OCI-LY7 (cell line): Measurements from ENCODE around the gene RRAD. TPM values are rescaled to one million over a fixed set of nuclear protein-coding genes. Genes with fewer than 3 reads are reported as not detected.

ENCODE experiments used
- BruUV-seq: library from RNA; stranded (reverse); fragments of 400-500 nt; replicated peaks from 2 replicates; lab custom pipeline; 2021; lab: Mats Ljungman, UMichigan
- CTCF ChIA-PET: fragments of 300-600 bp; sonication (Branson Sonifier 250); formaldehyde crosslinking; loops from one replicate; lab custom pipeline; 2022; ENCODE audit warnings: antibody characterized with exemption; ENCODE audit not compliant: unreplicated experiment; lab: Charles Lee
- POLR2A ChIA-PET: fragments of 300-600 bp; sonication (Branson Sonifier 250); formaldehyde crosslinking; loops from one replicate; lab custom pipeline; 2022; ENCODE audit warnings: antibody characterized with exemption; lab: Charles Lee
- DNase-seq: peaks from one replicate; pipeline ENCODE4 v3.0.0-alpha.2; 2015; ENCODE audit warnings: low spot score
- H2AFZ ChIP-seq: fragments of 200-600 bp; sonication (generic), shearing (Covaris generic); 2 replicates; pipeline ENCODE4 v1.6.1; 2014; ENCODE audit warnings: mild to moderate bottlenecking, antibody characterized with exemption, low read length, moderate library complexity
- H3K27ac ChIP-seq: fragments of 200-600 bp; sonication (generic); 2 replicates; pipeline ENCODE4 v1.5.1; 2014; ENCODE audit warnings: mixed run types, low read depth, mild to moderate bottlenecking, moderate library complexity, low read length, inconsistent platforms; ENCODE audit not compliant: poor library complexity, severe bottlenecking
- H3K36me3 ChIP-seq: fragments of 200-600 bp; sonication (generic); 2 replicates; pipeline ENCODE4 v1.6.1; 2014; ENCODE audit warnings: mild to moderate bottlenecking, antibody characterized with exemption, low read length, moderate library complexity, mixed read lengths; ENCODE audit not compliant: insufficient read depth
- H3K4me1 ChIP-seq: fragments of 200-600 bp; sonication (generic); 2 replicates; pipeline ENCODE4 v1.5.1; 2014; ENCODE audit warnings: mild to moderate bottlenecking, low read length; ENCODE audit not compliant: insufficient read depth, poor library complexity, severe bottlenecking
- H3K4me2 ChIP-seq: fragments of 200-600 bp; sonication (generic); 2 replicates; pipeline ENCODE4 v1.6.1; 2014; ENCODE audit warnings: mild to moderate bottlenecking, low read length
- H3K4me3 ChIP-seq: fragments of 200-600 bp; sonication (generic); 2 replicates; pipeline ENCODE4 v1.5.1; 2014; ENCODE audit warnings: mild to moderate bottlenecking, low read depth, low read length; ENCODE audit not compliant: poor library complexity, severe bottlenecking
- H3K79me2 ChIP-seq: fragments of 200-600 bp; sonication (generic); 2 replicates; pipeline ENCODE4 v1.6.1; 2016; ENCODE audit warnings: low read depth, mild to moderate bottlenecking, low read length, moderate library complexity, mixed read lengths; ENCODE audit not compliant: insufficient read depth
- H3K9me2 ChIP-seq: fragments of 200-600 bp; sonication (generic); 2 replicates; pipeline ENCODE4 v1.6.1; 2016; ENCODE audit warnings: mild to moderate bottlenecking, low read length, mixed read lengths; ENCODE audit not compliant: insufficient read depth
- H3K9me3 ChIP-seq: fragments of 200-600 bp; sonication (generic); 2 replicates; pipeline ENCODE4 v1.6.1; 2014; ENCODE audit warnings: mild to moderate bottlenecking, mixed run types, low read length, mixed read lengths
- H4K20me1 ChIP-seq: fragments of 200-600 bp; sonication (generic); 2 replicates; pipeline ENCODE4 v1.6.1; 2014; ENCODE audit warnings: mild to moderate bottlenecking, antibody characterized with exemption, low read length, moderate library complexity, mixed read lengths; ENCODE audit not compliant: insufficient read depth
- EZH2phosphoT487 ChIP-seq: fragments of 200-600 bp; sonication (generic); IDR thresholded peaks from 2 replicates; pipeline ENCODE4 v1.6.1; 2018; ENCODE audit warnings: low read depth, borderline replicate concordance, mild to moderate bottlenecking, mixed run types, antibody characterized with exemption, low read length, moderate library complexity, mixed read lengths
- intact Hi-C: fragments of 100-400 bp; cut with micrococcal nuclease; formaldehyde crosslinking; loops from one replicate; pipeline ENCODE4 v1.10.0; 2022; ENCODE audit not compliant: unreplicated experiment
- total RNA-seq, 2 experiments: library from RNA; depleted of rRNA in 1 of 2; stranded (reverse); fragments of >200 nt in 1 of 2; shearing (Covaris generic) in 1 of 2; gene quantifications; 2 replicates each; pipeline ENCODE4 v1.2.3, GENCODE V29; 2014 to 2022
- TF ChIP-seq, protein P1 (sequence below): fragments of 200-600 bp; sonication (generic); conservative IDR thresholded peaks from 2 replicates; pipeline ENCODE4 v1.5.1; 2014; ENCODE audit warnings: mild to moderate bottlenecking, antibody characterized with exemption, low read length, moderate library complexity, mixed read lengths

The RRAD gene
- total RNA-seq, 2 experiments from 2014 or later: 0.09 TPM; not detected in 1

DNA sequence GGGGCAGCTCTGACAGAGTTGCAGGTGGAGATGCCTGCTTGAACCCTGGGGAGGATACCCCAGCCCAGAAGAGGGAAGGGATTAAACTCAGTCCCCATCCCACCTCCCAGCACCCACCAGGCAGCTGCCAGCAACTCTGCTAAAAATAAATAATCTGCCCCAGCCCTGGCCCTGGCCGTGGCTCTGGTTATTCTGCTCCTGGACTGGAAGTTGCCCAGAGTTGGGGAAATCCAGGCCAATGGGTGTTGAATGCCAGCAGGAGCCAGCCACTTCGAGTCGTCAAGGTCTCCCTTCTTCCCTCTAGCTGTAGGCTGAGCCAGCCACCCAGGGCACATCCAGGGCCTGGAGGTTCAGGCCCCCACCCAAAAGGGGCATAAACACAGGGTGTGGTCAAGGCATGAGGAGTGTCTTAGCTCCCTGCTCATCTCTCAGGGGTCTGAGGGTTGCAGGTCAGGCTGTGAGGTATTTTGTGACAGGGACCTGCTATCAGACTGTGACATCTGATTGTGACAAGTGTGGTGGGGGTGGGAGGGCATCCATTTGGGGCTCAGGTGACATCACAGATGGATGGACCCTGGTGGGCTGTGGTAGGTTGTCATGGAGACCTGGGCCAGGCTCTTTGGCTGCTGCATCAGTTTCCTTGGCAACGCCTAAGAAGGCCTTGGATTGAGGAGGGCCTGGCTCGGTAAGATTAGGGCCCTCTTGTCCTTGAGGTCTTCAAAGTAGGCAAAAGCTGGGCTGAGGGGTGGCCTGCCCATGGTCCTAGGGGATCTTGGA, 1.0 kb upstream of the RRAD start:
- intact Hi-C loops: no loop called here
- TF ChIP-seq EZH2phosphoT487: no peak
- TF ChIP-seq, protein P1, sequence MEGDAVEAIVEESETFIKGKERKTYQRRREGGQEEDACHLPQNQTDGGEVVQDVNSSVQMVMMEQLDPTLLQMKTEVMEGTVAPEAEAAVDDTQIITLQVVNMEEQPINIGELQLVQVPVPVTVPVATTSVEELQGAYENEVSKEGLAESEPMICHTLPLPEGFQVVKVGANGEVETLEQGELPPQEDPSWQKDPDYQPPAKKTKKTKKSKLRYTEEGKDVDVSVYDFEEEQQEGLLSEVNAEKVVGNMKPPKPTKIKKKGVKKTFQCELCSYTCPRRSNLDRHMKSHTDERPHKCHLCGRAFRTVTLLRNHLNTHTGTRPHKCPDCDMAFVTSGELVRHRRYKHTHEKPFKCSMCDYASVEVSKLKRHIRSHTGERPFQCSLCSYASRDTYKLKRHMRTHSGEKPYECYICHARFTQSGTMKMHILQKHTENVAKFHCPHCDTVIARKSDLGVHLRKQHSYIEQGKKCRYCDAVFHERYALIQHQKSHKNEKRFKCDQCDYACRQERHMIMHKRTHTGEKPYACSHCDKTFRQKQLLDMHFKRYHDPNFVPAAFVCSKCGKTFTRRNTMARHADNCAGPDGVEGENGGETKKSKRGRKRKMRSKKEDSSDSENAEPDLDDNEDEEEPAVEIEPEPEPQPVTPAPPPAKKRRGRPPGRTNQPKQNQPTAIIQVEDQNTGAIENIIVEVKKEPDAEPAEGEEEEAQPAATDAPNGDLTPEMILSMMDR: no peak
- CTCF ChIA-PET: no interaction called here

DNA sequence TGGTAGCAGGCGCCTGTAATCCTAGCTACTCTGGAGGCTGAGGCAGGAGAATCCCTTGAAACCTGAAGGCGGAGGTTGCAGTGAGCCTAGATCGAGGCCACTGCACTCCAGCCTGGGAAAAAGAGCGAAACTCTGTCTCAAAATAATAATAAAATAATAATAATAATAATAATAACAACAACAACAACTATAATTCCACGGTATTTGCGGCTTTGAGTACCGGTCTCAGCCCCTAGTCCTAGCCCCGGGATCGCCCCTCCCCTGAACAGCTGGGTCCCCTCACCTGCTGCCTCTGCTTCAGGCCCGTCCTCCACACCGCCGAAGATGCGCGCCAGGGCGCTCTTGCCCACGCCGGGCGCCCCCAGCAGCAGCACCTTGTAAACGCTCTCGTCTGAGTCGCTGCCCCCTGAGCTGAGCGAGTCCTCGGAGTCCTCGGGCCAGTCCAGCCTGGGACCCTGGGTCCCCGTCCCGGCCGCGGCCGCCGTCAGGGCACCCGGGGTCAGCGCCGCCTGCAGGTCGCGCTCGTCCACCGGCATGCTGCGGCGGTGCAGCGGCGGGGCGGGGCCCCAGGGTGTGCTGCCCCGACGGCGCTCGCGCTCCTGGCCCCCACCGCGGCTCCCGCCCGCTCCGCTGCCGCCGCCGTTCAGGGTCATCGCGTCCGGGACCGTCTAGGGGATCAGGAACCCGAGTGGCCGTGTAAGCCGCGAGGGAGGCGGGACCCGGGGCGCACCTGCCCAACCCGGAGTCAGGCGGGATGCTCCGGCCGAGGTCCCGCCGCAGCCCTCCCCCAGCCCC, 611 bp downstream of the RRAD start:
- Histone ChIP-seq H3K4me3 (no peak overlapping the region), H3K9me3 (no peaks in the 10 kb centered on the region), H3K4me2 (no peak overlapping the region), H2AFZ (no peak overlapping the region), H3K4me1 (no peaks in the 10 kb centered on the region), H3K36me3 (no peaks in the 10 kb centered on the region), H3K9me2 (no peaks in the 10 kb centered on the region), H3K27ac (no peak overlapping the region), H3K79me2 (no peaks in the 10 kb centered on the region), H4K20me1 (no peaks in the 10 kb centered on the region)
- DNase-seq: no peak
- intact Hi-C loops: no loop called here
- CTCF ChIA-PET: no interaction called here
- no TSS peak for BruUV-seq
- TF ChIP-seq, protein P1: no peak
- no peak for TF ChIP-seq EZH2phosphoT487
- POLR2A ChIA-PET: no interaction called here

More for the DNA sequence above, 1.0 kb upstream of the RRAD start:
- H3K79me2 ChIP-seq: no peaks in the 10 kb centered on the region
- H2AFZ ChIP-seq: no peak overlapping the region
- H3K4me3 ChIP-seq: no peak overlapping the region
- H3K36me3 ChIP-seq: peaks cover 2% of the 10 kb centered on the region; the same call in 1 of the 2 replicates
- no peaks in the 10 kb centered on the region for H3K9me2 ChIP-seq
- no peaks in the 10 kb centered on the region for H3K4me1 ChIP-seq
- POLR2A ChIA-PET: no interaction called here
- no peak for DNase-seq
- H4K20me1 ChIP-seq: no peaks in the 10 kb centered on the region
- H3K9me3 ChIP-seq: no peaks in the 10 kb centered on the region
- no TSS peak for BruUV-seq
- H3K4me2 ChIP-seq: no peak overlapping the region
- no peak overlapping the region for H3K27ac ChIP-seq
